ENCODE measurements around the gene MVB12A.

The MVB12A gene

GRCh38 chr19:17447704-17448130 lies 27.9 kb downstream of the MVB12A start:
- no peak for DNase-seq

GRCh38 chr19:17448131-17448967 lies 28.5 kb downstream of the MVB12A start, which contains the start of gene TMEM221:
Gene TMEM221, minus strand, starts transcription at chr19:17448668. Its CDS starts 206 bp downstream, at chr19:17448462.
- peak; percentile 24 for DNase-seq

GRCh38 chr19:17450264-17451075 lies 30.6 kb downstream of the MVB12A start:
- no peak for DNase-seq

- no peak for DNase-seq
These were observed 32.0 kb downstream of the MVB12A start for GRCh38 chr19:17451820-17452219.

GRCh38 chr19:17454576-17455071 lies 34.8 kb downstream of the MVB12A start:
- DNase-seq: no peak

DNA sequence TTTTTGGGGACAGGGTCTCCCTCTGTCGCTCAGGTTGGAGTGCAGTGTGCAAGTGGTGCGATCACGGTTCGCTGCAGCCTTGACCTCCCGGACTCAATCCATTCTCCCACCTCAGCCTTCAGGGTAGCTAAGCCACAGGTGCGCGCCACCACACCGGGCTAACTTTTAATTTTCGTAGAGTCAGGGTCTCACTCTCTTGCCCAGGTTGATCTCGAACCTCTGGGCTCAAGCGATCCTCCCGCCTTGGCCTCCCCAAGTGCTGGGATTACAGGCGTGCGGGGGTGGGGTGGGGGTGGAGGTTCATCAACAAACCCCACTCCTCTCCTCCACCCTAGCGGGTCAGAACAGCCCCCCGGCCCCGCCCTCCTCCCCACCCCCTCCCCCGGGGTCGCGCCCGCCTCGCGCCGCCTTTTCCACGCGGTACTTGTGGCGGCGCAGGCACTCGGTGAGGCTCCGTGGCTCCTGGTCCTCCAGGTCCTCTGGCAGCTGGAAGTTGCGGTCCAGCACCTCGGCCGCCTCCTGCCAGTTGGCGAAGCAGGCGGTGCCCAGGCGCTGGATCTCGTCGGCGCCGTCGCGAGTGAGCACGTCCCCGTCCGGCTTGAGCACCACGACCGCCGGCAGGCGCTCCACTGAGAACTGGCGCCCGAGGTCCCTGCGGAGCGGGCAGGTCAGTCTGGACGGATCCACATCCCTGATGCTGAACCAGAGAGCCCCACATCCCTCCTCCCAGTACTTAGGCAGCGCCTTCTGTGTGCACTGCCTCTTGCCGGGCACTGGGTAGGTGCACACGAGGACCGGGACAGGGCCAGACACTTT lies 35.7 kb downstream of the MVB12A start:
- DNase-seq: no peak

GRCh38 chr19:17456127-17456526 lies 36.3 kb downstream of the MVB12A start:
- no peak for DNase-seq

DNA sequence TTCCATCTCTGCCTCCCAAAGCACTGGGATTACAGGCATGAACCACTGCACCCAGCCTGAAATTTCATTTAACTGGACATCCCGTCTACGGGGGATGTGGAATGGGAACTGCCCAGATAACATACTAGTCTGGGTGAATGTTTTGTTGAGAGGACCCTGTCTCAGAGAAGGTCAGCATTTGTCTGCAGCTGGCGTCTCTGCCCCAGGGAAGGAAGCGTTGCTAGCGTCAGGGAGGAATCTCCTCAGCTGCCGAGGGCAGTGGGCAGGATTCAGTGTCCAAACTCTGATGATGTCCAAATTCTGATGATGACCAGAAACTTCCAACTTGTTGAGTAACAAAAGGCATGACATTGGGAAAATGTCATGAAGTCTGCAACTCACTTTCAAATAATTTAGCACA lies 37.8 kb downstream of the MVB12A start:
- no peak for DNase-seq

DNA sequence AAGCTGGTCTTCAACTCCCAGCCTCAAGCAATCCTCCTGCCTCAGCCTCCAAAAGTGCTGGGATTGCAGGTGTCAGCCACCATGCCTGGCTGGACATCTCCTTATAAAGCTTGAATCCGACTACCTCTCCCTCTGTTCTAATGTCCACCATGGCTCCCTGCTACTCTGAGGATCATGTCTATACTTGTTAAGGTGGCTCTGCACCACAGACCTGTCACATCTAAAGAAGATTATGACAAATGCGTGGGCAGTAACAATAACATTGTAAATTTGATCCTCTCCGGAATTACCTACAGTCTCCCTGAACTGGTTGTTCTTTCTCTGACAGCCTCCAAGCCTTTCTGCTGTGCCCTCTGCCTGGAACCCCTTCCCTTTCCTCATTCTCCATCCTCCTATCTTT lies 39.1 kb downstream of the MVB12A start:
- DNase-seq: no peak

DNA sequence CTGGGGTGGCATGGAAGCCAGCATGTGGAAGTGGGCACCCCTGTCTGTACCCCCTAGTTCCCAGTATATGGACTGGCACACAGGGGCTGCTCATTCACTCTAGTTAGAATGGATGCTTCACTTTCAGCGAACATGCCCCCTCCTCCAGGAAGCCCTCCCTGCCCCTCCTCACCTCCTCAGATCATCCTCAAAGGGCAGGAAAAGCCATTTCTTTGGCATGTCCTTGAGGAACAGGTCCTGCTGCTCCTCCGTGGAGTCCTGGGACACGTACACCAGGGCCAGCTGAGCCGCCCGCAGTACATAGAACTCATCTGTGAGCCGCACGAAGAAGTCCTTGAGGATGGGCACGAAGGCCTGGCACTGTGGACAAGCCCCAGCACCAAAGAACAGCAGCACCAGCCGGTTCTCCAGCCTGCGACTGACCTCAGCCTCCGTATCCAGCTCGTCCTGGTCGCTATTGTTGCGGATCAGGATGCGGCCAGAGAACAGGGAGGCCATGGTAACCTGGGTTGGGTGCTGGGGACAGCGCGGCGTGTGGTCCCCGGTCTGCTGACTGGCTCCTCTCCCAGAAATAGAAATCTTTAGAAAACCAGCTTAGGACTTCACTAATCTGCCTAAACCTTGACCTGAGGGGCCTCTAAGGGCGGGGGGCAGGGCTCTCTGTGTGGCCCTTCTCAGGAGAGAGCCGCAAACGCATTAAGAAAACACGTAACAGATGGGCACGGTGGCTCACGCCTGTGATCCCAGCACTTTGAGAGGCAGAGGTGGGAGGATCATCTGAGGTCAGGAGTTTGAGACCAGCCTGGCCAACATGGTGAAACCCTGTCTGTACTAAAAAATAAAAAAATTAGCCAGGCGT lies 40.8 kb downstream of the MVB12A start, which contains the start of gene NXNL1:
TSS of gene NXNL1 (minus strand) at position 555 of the 859 bp plus-strand sequence. CDS start at position 498, 57 bp downstream.
- DNase-seq: no peak

GRCh38 chr19:17466487-17466850 lies 46.6 kb downstream of the MVB12A start:
- no peak for DNase-seq

- DNase-seq: no peak
These were observed 47.8 kb downstream of the MVB12A start for GRCh38 chr19:17467471-17468301.

DNA sequence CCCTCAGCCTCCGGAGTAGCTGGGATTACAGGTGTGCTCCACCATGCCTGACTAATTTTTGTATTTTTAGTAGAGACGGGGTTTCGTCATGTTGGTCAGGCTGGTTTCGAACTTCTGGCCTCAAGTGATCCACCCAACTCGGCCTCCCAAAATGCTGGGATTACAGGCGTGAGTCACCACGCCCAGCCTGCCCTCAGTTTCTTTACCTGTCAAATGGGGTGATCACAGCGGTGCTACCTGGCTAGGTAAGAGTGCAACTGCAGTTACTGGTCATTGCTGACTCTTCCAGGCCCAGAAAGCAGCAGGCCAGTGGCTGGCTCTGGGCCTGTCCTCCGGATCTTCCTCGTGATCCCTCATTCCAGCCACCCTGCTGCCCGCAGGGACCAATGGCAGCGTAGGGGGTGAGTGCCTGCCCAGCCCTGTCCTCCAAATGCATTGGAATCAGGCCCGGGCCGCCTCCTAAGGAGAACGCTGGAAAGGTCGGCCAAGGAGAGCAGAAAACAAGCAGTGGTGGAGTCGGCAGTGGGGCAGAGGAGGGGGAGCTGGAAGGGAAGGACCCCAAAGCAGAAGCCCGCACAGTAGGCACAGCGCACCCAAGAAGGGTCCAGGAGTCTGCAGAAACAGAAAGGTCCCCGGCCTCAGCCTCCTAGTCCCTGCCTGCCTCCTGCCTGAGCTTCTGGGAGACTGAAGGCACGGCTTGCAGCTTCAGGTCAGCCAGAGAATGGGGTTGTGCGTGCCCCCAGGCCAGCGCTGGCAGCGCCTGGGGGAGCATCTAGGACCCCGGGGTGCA lies 48.6 kb downstream of the MVB12A start:
- no peak for DNase-seq

DNA sequence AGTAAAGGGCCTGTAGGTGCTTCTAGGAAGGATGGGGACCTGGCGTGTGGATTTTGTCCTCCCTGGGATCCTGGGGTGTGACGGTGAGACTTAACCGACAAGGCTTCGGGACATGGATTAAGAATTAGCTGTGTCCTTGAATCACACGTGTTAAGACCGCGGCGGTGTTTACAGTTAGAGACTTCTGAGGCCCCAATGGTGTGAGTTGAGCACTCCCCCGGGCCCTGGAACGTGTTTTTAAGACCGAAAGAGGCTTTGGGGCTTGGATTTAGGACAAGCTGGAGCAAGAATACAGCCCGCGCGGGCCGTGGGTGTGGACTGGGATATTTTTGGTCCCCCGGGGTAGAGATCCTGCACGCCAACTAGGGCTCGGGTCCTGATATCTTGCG lies 49.2 kb downstream of the MVB12A start:
- no peak for DNase-seq

DNA sequence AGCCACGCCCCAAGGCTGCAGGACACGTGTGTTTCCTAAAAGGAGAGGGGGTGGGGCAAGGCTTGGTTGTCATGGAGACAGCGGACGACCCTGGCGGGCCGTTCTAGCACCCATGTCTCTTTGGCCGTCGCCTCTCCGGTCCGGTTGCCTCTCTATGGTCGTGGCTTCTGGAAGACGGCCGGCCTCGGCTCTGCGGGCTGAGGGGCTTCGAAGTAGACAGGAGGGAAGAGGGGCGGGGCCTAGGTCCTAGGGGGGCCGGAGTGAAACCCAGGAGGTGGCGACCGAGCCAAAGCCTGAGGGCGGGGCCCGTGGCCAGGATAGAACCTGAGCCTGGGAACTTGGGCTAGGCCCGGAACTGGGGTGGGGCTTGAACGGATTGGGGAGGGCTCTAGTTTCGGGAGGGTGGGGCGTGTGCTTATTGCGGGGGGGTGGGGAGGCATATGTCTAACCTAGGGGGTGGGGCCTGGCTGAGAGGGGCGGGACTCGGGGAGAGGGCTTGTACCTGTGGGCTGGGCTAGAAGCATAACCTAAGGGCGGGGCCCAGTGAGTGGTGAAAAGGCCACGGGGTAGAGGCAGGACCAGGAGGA lies 49.7 kb downstream of the MVB12A start:
- peak; percentile 96 for DNase-seq

GRCh38 chr19:17470068-17470841 lies 50.4 kb downstream of the MVB12A start, which contains the start of gene SLC27A1:
Gene SLC27A1, plus strand, starts transcription at chr19:17470524. Its CDS starts 17 bp downstream, at chr19:17470541.
- DNase-seq: peak; percentile 99

GRCh38 chr19:17471410-17472125 lies 51.7 kb downstream of the MVB12A start:
- no peak for DNase-seq

- DNase-seq: peak; percentile 79
These were observed 53.2 kb downstream of the MVB12A start for GRCh38 chr19:17473041-17473440.
